HL-60/S4 (cell line): ENCODE results near the gene ALMS1.
"Not testable (repeated sequence)": the region's sequence is repeated elsewhere in the genome, so short reads cannot be mapped to it uniquely, and the experiment has no call there.

Experiments
- in situ Hi-C: fragments of 300-500 bp; cut with MboI; formaldehyde crosslinking; loops from 2 replicates; pipeline ENCODE4 v1.14.3; 2022; ENCODE audit warnings: low sequenced_read_pairs

The ALMS1 gene

GRCh38 chr2:73503992-73504570, 118.4 kb downstream of the ALMS1 start:
- in situ Hi-C loops: no loop called here

- in situ Hi-C loops: not testable (repeated sequence)
Measured at GRCh38 chr2:73504850-73505249, 119.2 kb downstream of the ALMS1 start.

GRCh38 chr2:73510470-73510869, 124.8 kb downstream of the ALMS1 start:
- in situ Hi-C loops: not testable (repeated sequence)

GRCh38 chr2:73516033-73516432, 130.4 kb downstream of the ALMS1 start:
- in situ Hi-C loops: no loop called here

GRCh38 chr2:73528688-73529087, 143.1 kb downstream of the ALMS1 start:
- in situ Hi-C loops: no loop called here

GRCh38 chr2:73530773-73531172, 145.1 kb downstream of the ALMS1 start:
- in situ Hi-C loops: not testable (repeated sequence)

GRCh38 chr2:73532381-73532780, 146.7 kb downstream of the ALMS1 start:
- in situ Hi-C loops: no loop called here

GRCh38 chr2:73536133-73536840, 150.7 kb downstream of the ALMS1 start:
- in situ Hi-C loops: no loop called here

GRCh38 chr2:73560875-73561274, 175.2 kb downstream of the ALMS1 start:
- in situ Hi-C loops: not testable (repeated sequence)

- in situ Hi-C loops: no loop called here
Measured at GRCh38 chr2:73561422-73561821, 175.8 kb downstream of the ALMS1 start.

- in situ Hi-C loops: no loop called here
Measured at GRCh38 chr2:73564986-73565385, 179.3 kb downstream of the ALMS1 start.

GRCh38 chr2:73566288-73566878, 180.7 kb downstream of the ALMS1 start:
- in situ Hi-C loops: no loop called here

GRCh38 chr2:73575261-73575660, 189.6 kb downstream of the ALMS1 start:
- in situ Hi-C loops: no loop called here

GRCh38 chr2:73582364-73582763, 196.7 kb downstream of the ALMS1 start:
- in situ Hi-C loops: no loop called here

GRCh38 chr2:73588177-73588576, 202.5 kb downstream of the ALMS1 start:
- in situ Hi-C loops: no loop called here

- in situ Hi-C loops: no loop called here
Measured at GRCh38 chr2:73593680-73594079, 208.0 kb downstream of the ALMS1 start.

- in situ Hi-C loops: no loop called here
Measured at GRCh38 chr2:73594251-73594650, 208.6 kb downstream of the ALMS1 start.

GRCh38 chr2:73601780-73602179, 216.1 kb downstream of the ALMS1 start:
- in situ Hi-C loops: no loop called here

GRCh38 chr2:73603099-73603588, 217.5 kb downstream of the ALMS1 start:
- in situ Hi-C loops: not testable (repeated sequence)

GRCh38 chr2:73604589-73604988, 219.0 kb downstream of the ALMS1 start:
- in situ Hi-C loops: not testable (repeated sequence)

GRCh38 chr2:73610111-73610510, 224.5 kb downstream of the ALMS1 start:
- in situ Hi-C loops: no loop called here

GRCh38 chr2:73611193-73611592, 225.6 kb downstream of the ALMS1 start:
- in situ Hi-C loops: no loop called here
